Stimulated activated CD4-positive, alpha-beta T cell treated with anti-CD3 and anti-CD28 coated beads, Interleukin-15, amount 100 ng/mL, for 24 hours (primary cell): ENCODE data around the gene SEMA3B.
"Not testable (repeated sequence)": the region's sequence is repeated elsewhere in the genome, so short reads cannot be mapped to it uniquely, and the experiment has no call there.

Experiments
- DNase-seq: peaks from one replicate; pipeline ENCODE4 v3.0.0-alpha.2; 2020

Gene SEMA3B

DNA sequence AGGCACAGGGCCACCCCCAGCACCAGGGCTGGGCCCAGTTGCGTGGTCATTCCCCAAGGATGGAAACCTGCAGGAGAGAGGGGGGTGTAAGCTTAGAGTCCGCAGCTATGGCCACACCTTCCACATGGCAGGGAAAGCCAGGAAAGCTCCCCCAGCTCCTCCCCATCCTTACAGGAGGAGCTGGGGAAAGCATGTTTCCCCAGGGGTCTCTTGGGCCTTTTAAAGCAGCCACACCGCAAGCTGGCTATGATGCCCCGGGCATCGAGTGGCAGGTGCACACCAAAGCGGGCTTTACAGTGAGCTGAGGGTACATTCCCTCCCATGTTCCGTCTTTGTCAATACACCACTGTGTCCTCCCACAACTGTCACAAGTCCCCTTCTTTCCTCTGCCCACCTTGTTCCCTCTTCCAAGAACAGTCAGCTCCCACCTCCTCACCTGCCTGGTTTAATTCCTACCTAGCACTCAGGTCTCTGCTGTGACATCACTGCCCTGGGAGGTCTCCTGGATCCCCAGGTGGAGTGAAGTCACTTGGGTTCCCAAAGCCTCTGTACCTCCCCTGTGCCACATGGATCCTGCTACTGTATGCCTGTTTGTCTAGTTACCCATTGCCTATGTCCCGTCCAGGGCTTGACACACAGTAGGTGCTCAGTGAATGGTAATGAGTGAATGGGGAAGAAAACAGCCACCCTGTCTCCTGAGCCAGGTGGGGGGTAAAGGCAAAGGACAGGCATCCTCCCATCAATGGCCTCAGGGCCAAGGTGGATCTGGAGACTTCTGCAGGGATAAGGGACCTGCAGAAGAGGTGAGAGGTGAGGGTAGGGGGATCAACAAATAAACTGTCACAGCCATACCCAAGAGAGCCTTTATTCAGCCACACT, 26.8 kb downstream of the SEMA3B start:
- DNase-seq: no peak

GRCh38 chr3:50296721-50297383, 27.9 kb downstream of the SEMA3B start:
- no peak for DNase-seq

- DNase-seq: no peak
Observed at GRCh38 chr3:50297384-50297775, 28.4 kb downstream of the SEMA3B start.

DNA sequence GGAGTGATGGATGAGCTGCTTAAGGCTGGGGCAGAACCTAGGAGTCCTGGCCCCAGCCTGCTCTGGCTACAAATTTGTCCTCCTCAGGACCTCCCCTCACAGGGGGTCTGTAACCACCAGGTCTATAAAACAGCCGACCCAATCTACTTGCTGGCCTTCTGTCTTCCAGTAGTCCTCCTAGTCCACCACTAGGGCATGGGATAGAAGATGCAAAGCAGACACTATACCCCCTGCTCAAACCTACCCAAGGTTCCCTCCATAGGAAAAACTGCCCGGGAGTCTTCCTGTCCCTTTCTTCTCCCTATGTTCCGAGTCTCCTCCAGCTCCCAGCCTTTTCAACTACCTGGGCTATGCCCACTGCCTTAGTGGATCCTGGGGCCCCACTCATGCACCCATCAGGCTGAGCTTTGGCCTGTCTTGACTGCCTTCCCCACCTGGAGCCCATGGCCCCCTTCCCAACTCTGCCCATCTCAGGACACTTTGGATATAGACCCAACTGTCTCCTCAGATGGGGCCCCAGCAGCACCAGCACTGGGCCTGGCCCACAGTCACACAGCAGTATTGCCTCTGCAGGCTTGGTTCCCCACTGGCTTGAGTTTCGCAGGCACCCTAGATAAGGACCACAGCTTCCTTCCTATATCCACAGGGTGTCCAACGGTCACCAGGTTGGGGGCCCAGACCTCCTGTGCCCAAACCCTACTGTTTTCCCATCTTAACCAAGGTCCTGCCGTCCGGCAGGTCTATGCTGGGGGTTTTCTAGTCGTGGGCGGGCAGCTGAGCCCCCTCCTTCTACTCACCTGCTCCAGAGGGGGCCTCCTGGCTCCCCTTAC, 29.2 kb downstream of the SEMA3B start:
- no peak for DNase-seq

DNA sequence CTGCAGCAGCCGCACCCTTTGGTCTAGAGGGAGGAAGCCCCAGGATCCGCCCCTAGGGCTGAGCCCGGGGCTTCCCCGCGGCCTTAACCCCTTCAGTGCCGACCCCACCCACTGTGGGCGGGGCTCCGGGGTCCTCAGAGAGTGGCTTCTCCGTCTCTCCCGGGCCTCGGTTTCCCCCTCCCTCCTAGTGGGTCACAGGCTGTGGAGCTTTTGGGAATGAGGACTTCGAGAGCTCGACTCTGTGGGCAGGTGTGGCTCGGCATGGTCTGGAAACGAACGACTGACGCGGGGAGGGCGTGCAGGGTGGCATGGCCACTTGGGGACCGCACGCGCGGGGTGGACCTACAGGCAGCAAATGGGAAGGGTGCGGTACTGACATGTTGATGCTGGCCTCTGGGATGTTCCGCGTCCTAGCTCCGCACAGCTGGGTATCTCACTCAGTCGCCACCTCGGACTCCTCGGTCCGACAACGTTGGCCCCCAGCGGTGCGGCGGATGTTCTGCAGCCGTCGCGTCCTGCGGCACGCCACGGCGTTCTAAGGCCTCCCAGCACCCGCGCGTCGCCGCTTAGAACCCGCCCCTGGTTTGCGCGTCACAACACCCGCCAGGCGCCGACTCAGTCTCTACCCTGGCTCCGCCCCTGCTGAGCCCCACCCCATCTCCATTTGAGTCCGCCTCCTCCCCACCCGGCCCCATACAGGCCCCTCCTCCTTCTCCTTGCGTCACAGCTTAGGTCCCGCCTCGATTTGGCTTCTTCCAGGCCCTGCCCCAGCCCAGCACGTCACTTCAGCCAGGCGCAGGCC, 30.1 kb downstream of the SEMA3B start, which contains the start of the genes HYAL3 and NAA80:
TSS of gene HYAL3 (minus strand) at position 570 of the 802 bp plus-strand sequence. CDS start 3,803 bp downstream, outside the sequence.
TSS of gene NAA80 (minus strand) at position 570 of the 802 bp plus-strand sequence. CDS start 1,942 bp downstream, outside the sequence.
- peak; percentile 100 for DNase-seq

GRCh38 chr3:50299638-50299928, 30.6 kb downstream of the SEMA3B start:
- no peak for DNase-seq

DNA sequence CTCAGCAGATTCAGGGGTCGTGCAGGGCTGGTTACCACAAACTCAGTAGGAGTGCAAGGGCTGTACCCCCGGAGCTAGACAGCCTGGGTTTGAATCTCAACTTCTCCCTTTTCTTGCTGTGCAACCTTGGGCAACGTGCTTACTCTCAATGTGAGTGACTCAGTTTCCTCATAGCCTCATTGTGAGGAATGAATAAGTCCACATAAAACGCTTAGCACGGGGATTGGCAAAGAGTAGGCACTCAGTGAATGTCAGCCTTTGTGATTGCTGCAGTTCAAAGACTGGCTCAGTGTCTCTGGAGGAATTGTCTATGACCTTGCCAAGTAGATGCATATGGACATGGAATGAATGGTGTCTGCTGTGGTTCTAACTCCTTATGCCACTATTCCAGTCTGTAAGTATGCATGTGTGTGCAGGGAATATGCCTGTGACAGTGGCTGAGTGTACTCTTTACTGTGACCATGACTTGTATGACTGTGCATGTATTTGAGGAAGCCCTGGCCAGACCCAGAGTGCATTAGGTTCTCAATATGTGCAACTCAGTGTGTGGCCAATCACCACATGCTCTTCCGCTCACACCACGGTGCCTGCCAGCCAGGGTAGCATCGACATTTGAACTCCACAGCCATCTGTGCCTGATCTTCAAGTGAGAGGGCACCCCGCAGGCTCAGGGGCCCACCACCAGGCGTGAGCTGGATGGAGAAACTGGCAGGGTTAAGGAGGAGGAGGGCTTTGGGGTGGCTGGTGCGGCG, 31.2 kb downstream of the SEMA3B start:
- DNase-seq: no peak

- no peak for DNase-seq
Observed at GRCh38 chr3:50300681-50301254, 31.8 kb downstream of the SEMA3B start.

DNA sequence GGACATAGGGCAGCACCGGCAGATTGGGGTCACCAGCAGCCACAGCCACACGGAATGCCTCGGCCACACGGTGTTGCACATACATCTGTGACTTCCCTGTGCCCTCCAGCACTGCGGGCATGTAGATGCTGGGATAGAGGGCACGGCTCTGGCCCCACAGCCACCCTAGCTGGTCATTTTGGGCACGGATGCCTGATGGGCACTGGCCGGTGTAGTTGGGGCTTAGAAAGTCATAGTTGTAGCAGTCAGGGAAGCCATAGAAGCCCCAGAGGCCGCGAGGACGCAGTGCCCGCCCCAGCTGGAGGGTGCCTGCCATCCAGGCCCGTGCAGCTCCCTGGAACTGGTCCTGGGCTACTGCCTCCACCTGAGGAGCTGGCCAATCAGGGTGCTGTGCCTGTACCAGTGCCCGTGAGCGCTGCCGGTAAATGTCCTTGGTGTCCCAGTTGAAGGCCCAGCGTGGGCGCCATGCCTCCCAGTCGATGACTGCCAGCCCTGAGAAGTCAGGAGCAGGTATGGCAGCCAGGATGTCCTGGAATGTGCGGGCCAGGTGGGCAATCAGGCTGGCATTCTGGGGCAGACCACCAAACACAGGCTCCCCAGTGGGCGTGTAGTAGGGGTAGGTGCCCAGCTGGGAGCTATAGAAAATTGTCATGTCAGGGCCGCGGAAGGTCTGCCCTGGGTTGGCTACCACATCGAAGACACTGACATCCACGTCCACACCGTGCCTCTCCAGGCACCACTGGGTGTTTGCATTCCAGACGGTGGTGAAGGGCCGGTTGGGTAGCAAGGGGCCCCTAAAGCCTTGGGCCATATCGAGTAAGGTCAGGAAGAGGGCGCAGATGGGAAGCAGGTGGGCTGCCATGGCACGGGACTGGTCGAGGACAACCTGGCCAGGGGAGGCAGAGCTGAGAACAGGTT, 33.4 kb downstream of the SEMA3B start:
- no peak for DNase-seq

DNA sequence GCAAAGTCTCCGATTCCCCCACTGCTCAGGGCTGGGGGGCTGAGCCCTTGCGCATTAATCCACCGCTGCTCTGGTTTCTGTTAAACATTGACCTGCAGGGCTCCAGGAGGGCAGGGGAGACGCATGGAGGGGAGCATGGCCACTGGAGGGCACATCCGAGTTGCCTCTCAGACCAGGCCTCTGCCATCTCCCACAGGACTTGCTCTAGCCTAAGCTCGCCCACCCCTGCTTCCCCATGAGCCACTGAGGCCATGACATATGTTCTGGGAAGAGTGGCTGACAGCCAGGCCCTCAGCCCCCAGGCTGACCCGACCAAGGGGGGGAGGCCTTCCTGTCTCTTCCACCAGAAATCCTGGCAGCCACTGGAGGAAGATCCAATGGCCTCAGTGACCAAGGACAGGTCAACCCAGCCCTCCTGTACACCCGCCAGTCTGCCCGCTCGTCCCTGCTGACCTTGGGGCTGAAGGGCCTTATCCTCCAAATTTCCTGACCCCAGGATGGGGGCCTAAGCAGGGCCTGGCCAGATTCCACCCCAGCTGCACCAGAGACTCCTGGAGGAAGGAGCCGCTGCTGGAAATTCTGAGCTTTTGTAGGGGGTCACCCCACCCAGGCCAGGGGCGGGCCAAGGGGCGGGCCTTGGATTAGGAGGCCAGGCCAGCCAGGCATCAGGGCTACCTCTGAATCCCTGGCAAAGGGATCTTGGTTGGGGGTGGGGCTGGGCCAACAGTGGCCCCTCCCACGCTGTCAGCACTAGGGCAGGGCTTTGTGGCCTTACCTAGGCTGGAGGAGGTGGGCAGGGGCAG, 34.3 kb downstream of the SEMA3B start, which contains the start of gene HYAL1:
TSS of gene HYAL1 (minus strand) at position 562 of the 803 bp plus-strand sequence. CDS start 618 bp downstream, outside the sequence.
- no peak for DNase-seq

DNA sequence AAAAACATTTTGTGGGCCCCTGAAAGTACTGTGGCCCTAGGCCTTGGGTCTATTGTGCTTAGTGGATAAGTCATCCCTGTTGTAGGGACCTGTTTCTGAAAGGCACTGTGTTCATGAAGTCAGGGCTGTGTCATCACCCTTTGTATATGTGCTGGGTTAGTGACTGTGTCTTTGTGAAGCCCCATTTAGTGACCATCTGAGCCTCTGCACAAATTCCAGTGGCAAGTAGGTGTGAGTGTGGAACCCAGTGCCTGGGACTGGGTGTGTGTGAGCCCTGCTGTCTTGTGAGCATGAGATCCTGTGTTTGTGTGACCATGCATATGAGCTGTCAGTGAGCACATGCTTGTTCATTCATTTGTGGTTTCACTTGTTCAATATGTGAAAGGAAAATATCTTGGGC, 35.7 kb downstream of the SEMA3B start:
- no peak for DNase-seq

DNA sequence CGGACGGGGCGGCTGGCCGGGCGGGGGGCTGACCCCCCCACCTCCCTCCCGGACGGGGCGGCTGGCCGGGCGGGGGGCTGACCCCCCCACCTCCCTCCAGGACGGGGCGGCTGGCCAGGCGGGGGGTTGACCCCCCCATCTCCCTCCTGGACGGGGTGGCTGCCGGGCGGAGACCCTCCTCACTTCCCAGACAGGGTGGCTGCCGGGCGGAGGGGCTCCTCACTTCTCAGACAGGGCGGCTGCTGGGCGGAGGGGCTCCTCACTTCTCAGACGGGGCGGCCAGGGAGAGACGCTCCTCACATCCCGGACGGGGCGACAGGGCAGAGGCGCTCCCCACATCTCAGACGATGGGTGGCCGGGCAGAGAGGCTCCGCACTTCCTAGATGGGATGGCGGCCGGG, 43.1 kb downstream of the SEMA3B start:
- not testable (repeated sequence) for DNase-seq

- no peak for DNase-seq
Observed at GRCh38 chr3:50314342-50314741, 45.4 kb downstream of the SEMA3B start.

DNA sequence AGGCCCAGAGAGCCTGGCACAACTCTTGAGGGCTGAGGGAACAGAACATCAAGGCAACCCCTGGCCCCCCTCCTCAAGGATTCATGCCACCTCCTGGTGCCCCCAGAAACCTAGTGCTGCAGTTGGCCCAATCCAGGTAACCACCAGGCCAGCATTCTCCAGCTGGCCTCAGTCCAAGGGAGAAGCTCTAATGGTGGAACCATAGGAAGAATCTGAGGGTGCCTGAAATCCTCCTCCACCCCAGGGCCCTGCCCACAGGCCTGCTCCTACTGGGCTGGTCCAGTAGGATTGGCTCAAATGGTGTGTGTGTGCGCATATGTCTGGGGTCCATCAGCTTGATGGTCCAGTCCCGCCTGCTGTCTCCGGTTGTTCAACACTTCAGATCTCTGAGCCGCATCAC, 45.9 kb downstream of the SEMA3B start:
- no peak for DNase-seq

DNA sequence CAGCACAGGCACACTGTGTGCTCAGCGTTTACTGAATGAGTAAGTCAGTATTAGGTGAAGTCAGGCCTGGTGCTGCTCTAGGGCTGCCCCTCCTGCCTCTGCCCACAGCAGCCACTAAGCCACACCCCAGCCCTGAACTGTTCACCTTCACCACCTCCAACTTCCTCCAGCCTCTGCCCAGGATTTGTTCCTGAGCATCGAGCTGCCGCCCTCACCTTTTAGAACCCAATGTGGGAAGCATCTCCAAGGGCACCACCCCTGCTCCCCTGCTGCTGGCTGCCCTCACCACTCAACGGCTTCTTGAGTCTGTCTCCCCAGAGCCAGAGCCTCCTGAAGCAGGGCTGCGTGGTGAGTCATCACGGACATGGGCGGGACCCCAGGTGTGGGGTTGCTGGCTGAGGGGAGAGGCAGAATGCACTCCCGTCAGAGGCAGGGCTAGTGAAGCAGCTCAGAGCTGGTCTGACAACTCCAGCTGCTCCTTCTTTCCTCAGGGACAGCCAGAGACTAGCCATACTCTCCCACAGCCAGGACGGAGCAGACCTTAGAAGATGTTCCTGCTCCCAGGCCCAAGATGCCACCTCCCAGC, 47.8 kb downstream of the SEMA3B start:
- peak; percentile 60 for DNase-seq

GRCh38 chr3:50317300-50317699, 48.4 kb downstream of the SEMA3B start:
- DNase-seq: no peak

DNA sequence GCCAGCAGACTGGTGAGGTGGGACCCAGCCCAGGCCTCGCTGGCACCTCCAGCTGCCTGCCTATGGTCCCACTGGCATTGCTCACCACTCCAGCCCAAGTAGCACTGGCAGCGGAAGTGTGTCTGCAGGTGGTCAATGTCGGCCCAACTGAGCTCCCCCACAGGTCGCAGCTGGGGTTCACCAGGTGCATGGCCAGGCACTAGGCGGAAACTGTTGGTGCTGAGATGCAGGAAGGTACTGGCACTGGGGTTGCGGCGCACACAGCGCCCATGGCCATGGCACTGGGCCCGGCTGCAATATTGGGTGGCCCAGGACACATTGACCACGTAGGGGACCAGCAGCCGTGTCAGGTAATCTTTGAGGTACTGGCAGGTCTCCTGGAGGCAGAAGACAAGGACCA, 49.2 kb downstream of the SEMA3B start:
- DNase-seq: no peak

DNA sequence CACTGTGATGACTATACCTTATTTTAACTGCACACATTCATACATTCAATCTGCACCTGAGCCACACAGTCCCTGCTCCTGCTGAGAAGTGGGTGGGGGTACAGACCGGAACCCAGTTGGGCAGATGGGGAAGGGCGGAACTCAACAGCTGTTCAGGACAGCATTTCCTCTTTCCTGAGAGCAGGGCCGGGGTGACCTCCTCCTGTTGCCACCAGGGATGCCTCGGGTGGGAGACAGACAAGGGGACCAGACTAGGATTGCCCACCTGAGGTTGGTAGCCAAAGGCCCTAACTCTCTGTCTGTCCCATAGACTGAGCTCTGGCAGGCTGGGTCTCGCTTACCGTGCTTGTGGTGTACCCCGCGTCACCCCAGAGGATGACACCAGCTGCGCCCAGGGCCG, 49.7 kb downstream of the SEMA3B start:
- DNase-seq: no peak
